Adrenal gland (tissue), 12 donors: Measurements from ENCODE around the gene SLC24A4. TPM values are rescaled to one million over a fixed set of nuclear protein-coding genes. Genes with fewer than 3 reads are reported as not detected.

Experiments
- DNase-seq, 7 donors: peaks; one replicate each; pipeline ENCODE4 v3.0.0-alpha.2; 2019 to 2020
- H3K27ac ChIP-seq, 5 donors: fragments of 200-600 bp; sonication (generic) in 4 of 5; 1 replicate in 3 of 5; 2 replicates in 2 of 5; pipeline versions ENCODE4 v1.5.1 to v1.8.0; 2016 to 2020; ENCODE audit warnings: mild to moderate bottlenecking in 1 of 5
- H3K27me3 ChIP-seq: fragments of 200-600 bp; 2 replicates; pipeline ENCODE4 v1.8.0; 2021
- H3K36me3 ChIP-seq, 2 donors: fragments of 200-600 bp; replicated peaks in 1 of 2; 1 replicate in 1 of 2; 2 replicates in 1 of 2; pipeline versions ENCODE4 v1.5.1 to v1.8.0; 2018 to 2022
- H3K4me1 ChIP-seq, 2 donors: fragments of 200-600 bp; replicated peaks in 1 of 2; 1 replicate in 1 of 2; 2 replicates in 1 of 2; pipeline versions ENCODE4 v1.5.1 to v1.8.0; 2018 to 2021
- H3K4me3 ChIP-seq, 4 donors: fragments of 200-600 bp; sonication (generic) in 3 of 4; one replicate each; pipeline ENCODE4 v1.5.1; 2016 to 2018
- H3K9me3 ChIP-seq, 3 donors: fragments of 200-600 bp; sonication (generic) in 1 of 3; replicated peaks in 1 of 3; 1 replicate in 2 of 3; 2 replicates in 1 of 3; pipeline versions ENCODE4 v1.5.1 to v1.8.0; 2016 to 2021
- POLR2A ChIP-seq, 2 donors: fragments of 450-650 bp; IDR thresholded peaks; one replicate each; pipeline ENCODE4 v1.6.1; 2017; ENCODE audit warnings: antibody characterized with exemption in 2 of 2, mild to moderate bottlenecking in 2 of 2, moderate library complexity in 1 of 2
- WGBS, 4 donors: extraction: QIAGEN DNeasy Blood & Tissue Kit in 2 of 4; methylation state at CpG; one replicate each; pipeline versions ENCODE4 v1.1.5 to v1.1.7; 2013 to 2017; 5-methylcytosine and 5-hydroxymethylcytosine counted together
- intact Hi-C, 2 donors: fragments of 100-400 bp; cut with DNase I; formaldehyde crosslinking; loops; one replicate each; pipeline versions ENCODE4 v1.14.1 to v1.15.0; 2022 to 2023
- polyA plus RNA-seq, 3 donors: library from polyadenylated mRNA; stranded (reverse); fragments of 200-250 nt in 2 of 3; fragments of 350-450 nt in 1 of 3; fragmentation: Illumina TruSeq in 1 of 3; extraction: RNeasy Lipid Tissue Mini Kit (QIAGEN cat#74804) in 1 of 3; gene quantifications; one replicate each; pipeline ENCODE4 v1.2.3, GENCODE V29; 2013 to 2014
- total RNA-seq, 9 donors: library from RNA; depleted of rRNA in 4 of 9; stranded (reverse); fragments of >200 nt in 4 of 9; fragments of 120-200 nt in 1 of 9; fragmentation: NEBNext Ultra II Directional in 1 of 9; extraction: Animal tissue kit (Norgen Biotek cat#: 25700) in 1 of 9; gene quantifications; one replicate each; pipeline versions ENCODE4 v1.1.0 to v1.2.4, GENCODE V29; 2013 to 2023
- TF ChIP-seq, protein P1 (sequence below), 6 experiments: fragments of 450-650 bp in 4 of 6; fragments of 200-600 bp in 2 of 6; sonication (generic) in 1 of 6; IDR thresholded peaks; 1 replicate in 5 of 6; 2 replicates in 1 of 6; pipeline versions ENCODE4 v1.5.1 to v1.8.0; 2016 to 2021; ENCODE audit warnings: antibody characterized with exemption in 6 of 6, mild to moderate bottlenecking in 2 of 6, moderate library complexity in 1 of 6
- donor health status: healthy with polysubstance abuse.
- donor health status: Bipolar disorder and iron deficiency.
- donor health status: DM: yes; HTN: yes; CAD: no.
- donor health status: DM: no; HTN: no; CAD: no.
- donor health status: DM: no; HTN: no; CAD: no.
- donor health status: DM: yes; HTN: yes; CAD: no.

Gene SLC24A4
- total and polyA plus RNA-seq, 12 donors = 0.09 to 1.9 (median 0.52) TPM

- WGBS, 4 donors = 80 to 93% (median 90%) methylated on average over 2 of the region's 2 CpGs
- Histone ChIP-seq H3K9me3 (no peaks in the 10 kb centered on the region), H3K4me1 (peaks cover 20 to 28% of the 10 kb centered on the region in 2 donors), H3K27ac (no peak overlapping the region), H3K36me3 (no peaks in the 10 kb centered on the region), H3K4me3 (no peak overlapping the region), H3K27me3 (no peaks in the 10 kb centered on the region)
- TF ChIP-seq, protein P1, sequence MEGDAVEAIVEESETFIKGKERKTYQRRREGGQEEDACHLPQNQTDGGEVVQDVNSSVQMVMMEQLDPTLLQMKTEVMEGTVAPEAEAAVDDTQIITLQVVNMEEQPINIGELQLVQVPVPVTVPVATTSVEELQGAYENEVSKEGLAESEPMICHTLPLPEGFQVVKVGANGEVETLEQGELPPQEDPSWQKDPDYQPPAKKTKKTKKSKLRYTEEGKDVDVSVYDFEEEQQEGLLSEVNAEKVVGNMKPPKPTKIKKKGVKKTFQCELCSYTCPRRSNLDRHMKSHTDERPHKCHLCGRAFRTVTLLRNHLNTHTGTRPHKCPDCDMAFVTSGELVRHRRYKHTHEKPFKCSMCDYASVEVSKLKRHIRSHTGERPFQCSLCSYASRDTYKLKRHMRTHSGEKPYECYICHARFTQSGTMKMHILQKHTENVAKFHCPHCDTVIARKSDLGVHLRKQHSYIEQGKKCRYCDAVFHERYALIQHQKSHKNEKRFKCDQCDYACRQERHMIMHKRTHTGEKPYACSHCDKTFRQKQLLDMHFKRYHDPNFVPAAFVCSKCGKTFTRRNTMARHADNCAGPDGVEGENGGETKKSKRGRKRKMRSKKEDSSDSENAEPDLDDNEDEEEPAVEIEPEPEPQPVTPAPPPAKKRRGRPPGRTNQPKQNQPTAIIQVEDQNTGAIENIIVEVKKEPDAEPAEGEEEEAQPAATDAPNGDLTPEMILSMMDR (IDR thresholded peaks at IDR 0.05) = no peak
- TF ChIP-seq POLR2A (IDR thresholded peaks at IDR 0.05) = no peak
- no peak for DNase-seq
- intact Hi-C loops = no loop called here
These were observed 194.8 kb downstream of the SLC24A4 start for GRCh38 chr14:92517761-92518160.

- peak in 5 of 7 donors; percentile 54 to 90 (median 73) for DNase-seq
- intact Hi-C loops = no loop called here
- Histone ChIP-seq H3K4me1 (peaks cover 26% of the 10 kb centered on the region in 2 donors), H3K9me3 (no peaks in the 10 kb centered on the region), H3K27me3 (no peaks in the 10 kb centered on the region), H3K4me3 (no peak overlapping the region), H3K27ac (peak overlapping the region; percentile 30 to 70 (median 65)), H3K36me3 (no peaks in the 10 kb centered on the region)
- WGBS, 4 donors = 45 to 68% (median 64%) methylated on average over 9 to 20 of the region's 20 CpGs
- TF ChIP-seq, protein P1 (IDR thresholded peaks at IDR 0.05) = no peak
- no peak for TF ChIP-seq POLR2A (IDR thresholded peaks at IDR 0.05)
These were observed 196.5 kb downstream of the SLC24A4 start for GRCh38 chr14:92519246-92520101.

GRCh38 chr14:92520102-92521057, 197.4 kb downstream of the SLC24A4 start:
- TF ChIP-seq, protein P1 (IDR thresholded peaks at IDR 0.05) = no peak
- no peak for TF ChIP-seq POLR2A (IDR thresholded peaks at IDR 0.05)
- Histone ChIP-seq H3K9me3 (no peaks in the 10 kb centered on the region), H3K27ac (peak overlapping the region; percentile 30 to 70 (median 65)), H3K4me3 (no peak overlapping the region), H3K4me1 (peaks cover 18 to 25% of the 10 kb centered on the region in 2 donors), H3K27me3 (no peaks in the 10 kb centered on the region), H3K36me3 (no peaks in the 10 kb centered on the region)
- intact Hi-C loops = no loop called here
- WGBS, 4 donors = 76 to 81% (median 78%) methylated on average over 17 of the region's 17 CpGs
- peak in 1 of 7 donors; percentile 31 for DNase-seq

- Histone ChIP-seq H3K4me1 (peaks cover 18 to 24% of the 10 kb centered on the region in 2 donors), H3K27ac (no peak overlapping the region)
These were observed 198.1 kb downstream of the SLC24A4 start for GRCh38 chr14:92521058-92521415.

More at GRCh38 chr14:92521058-92521415, 198.1 kb downstream of the SLC24A4 start:
- no peak for DNase-seq
- H3K27me3 ChIP-seq = no peaks in the 10 kb centered on the region
- no peaks in the 10 kb centered on the region for H3K36me3 ChIP-seq
- no peak for TF ChIP-seq POLR2A (IDR thresholded peaks at IDR 0.05)
- TF ChIP-seq, protein P1 (IDR thresholded peaks at IDR 0.05) = no peak
- no peaks in the 10 kb centered on the region for H3K9me3 ChIP-seq
- no peak overlapping the region for H3K4me3 ChIP-seq
- 91 to 97% (median 92%) methylated on average over 2 of the region's 2 CpGs for WGBS, 4 donors
- intact Hi-C loops = no loop called here
